ENCODE results near the gene CCDC38.

CCDC38 gene

GRCh38 chr12:95874452-95874851 lies 68.0 kb downstream of the CCDC38 start:
- no peak for TF ChIP-seq CTCF (IDR thresholded peaks at IDR 0.05; ENCODE audit: insufficient read depth, low read depth, low read length, missing control alignments)
- no peak for DNase-seq (ENCODE audit: low read depth)
- H3K4me3 ChIP-seq (ENCODE audit: low read length): no peak overlapping the region

- no peak for TF ChIP-seq CTCF (IDR thresholded peaks at IDR 0.05; ENCODE audit: insufficient read depth, low read depth, low read length, missing control alignments)
- DNase-seq (ENCODE audit: low read depth): no peak
- H3K4me3 ChIP-seq (ENCODE audit: low read length): no peak overlapping the region
Observed at GRCh38 chr12:95870897-95871296, 71.5 kb downstream of the CCDC38 start.

DNA sequence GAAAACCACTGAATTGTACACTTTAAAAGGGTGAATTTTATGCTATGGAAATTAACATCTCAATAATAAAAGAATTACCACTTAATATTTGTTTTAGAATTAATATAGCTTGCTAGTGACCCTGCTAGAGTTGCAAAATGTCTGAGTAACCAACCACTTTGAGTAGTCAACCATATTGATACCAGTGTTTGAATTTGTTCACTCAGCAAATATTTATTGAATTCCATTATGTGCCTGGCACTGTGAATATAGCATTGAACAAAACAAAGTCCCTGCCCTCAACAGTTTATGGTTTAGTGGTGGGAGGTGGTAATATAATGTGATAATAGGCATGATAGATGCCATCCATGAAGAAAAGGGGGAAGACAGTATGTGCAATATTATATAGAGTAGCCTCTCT lies 79.1 kb downstream of the CCDC38 start:
- DNase-seq (ENCODE audit: low read depth): no peak
- TF ChIP-seq CTCF (IDR thresholded peaks at IDR 0.05; ENCODE audit: insufficient read depth, low read depth, low read length, missing control alignments): no peak

GRCh38 chr12:95862038-95862437 lies 80.4 kb downstream of the CCDC38 start:
- TF ChIP-seq CTCF (IDR thresholded peaks at IDR 0.05; ENCODE audit: insufficient read depth, low read depth, low read length, missing control alignments): no peak
- no peak overlapping the region for H3K4me3 ChIP-seq (ENCODE audit: low read length)
- DNase-seq (ENCODE audit: low read depth): no peak

More for the DNA sequence above, 79.1 kb downstream of the CCDC38 start:
- H3K4me3 ChIP-seq (ENCODE audit: low read length): no peak overlapping the region

DNA sequence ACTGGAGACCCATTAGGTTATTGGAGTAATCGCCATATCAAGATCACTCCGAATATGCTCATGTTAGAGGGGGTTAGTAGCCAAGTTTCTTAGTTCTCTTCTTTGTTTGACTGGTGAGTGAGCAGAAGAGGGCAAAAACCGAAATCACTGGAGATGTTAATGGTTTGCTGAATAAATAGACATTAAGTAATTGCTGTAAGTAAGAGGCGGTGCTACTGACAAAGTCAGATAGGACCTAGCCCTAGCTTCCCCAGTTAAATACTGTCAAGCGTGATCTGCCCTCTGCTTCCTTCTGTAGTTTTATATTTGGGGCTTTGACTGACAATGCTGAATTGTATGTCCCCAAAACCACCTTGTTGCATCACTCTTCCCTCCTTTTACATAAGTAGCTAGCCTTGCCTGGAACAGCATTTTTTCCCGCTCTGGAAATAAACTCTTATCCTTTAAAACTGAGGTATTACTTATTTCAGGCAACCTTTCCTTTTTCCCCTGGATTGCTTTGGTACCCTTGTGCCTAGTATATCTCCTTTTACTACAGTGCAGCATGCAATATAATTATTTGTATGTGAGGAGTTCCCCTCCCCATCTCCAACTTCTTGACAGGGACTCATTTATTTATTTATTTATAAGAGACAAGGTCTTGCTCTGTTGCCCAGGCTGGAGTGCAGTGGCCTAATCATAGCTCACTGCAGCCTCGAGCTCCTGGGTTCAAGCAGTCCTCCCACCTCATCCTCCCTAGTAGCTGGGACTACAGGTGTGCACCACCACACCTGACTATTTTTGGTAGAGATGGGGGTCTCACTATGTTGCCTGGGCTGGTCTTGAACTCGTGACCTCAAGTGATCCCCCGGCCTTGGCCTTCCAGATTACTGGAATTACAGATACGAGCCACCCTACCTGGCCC lies 82.2 kb downstream of the CCDC38 start:
- TF ChIP-seq CTCF (IDR thresholded peaks at IDR 0.05; ENCODE audit: insufficient read depth, low read depth, low read length, missing control alignments): no peak
- DNase-seq (ENCODE audit: low read depth): peak; percentile 11
- peak overlapping the region; percentile 81 for H3K4me3 ChIP-seq (ENCODE audit: low read length)

- no peak for TF ChIP-seq CTCF (IDR thresholded peaks at IDR 0.05; ENCODE audit: insufficient read depth, low read depth, low read length, missing control alignments)
- peak; percentile 42 for DNase-seq (ENCODE audit: low read depth)
- H3K4me3 ChIP-seq (ENCODE audit: low read length): peak overlapping the region; percentile 81
Observed at GRCh38 chr12:95859344-95859816, 83.0 kb downstream of the CCDC38 start.
